Mesothelial cell of epicardium (in vitro differentiated cells): ENCODE data around the gene SPAG7. TPM values are rescaled to one million over a fixed set of nuclear protein-coding genes. Genes with fewer than 3 reads are reported as not detected.

Source experiments
- DNase-seq, 2 experiments: peaks; one replicate each; pipeline ENCODE4 v3.0.0; 2021; ENCODE audit warnings: low spot score in 2 of 2; ENCODE audit not compliant: unreplicated experiment in 2 of 2
- H3K27ac Mint-ChIP-seq: 2 replicates; pipeline ENCODE4 v1.8.0; 2021; ENCODE audit warnings: mixed read lengths
- H3K27me3 Mint-ChIP-seq: 2 replicates; pipeline ENCODE4 v1.8.0; 2021; ENCODE audit warnings: low read depth, mixed read lengths
- H3K36me3 Mint-ChIP-seq: 2 replicates; pipeline ENCODE4 v1.8.0; 2021; ENCODE audit warnings: mixed read lengths
- H3K4me1 Mint-ChIP-seq: 2 replicates; pipeline ENCODE4 v1.8.0; 2021; ENCODE audit warnings: mixed read lengths
- H3K4me3 Mint-ChIP-seq: 2 replicates; pipeline ENCODE4 v1.8.0; 2021; ENCODE audit warnings: mild to moderate bottlenecking, moderate library complexity, mixed read lengths
- H3K9me3 Mint-ChIP-seq: 2 replicates; pipeline ENCODE4 v1.8.0; 2021; ENCODE audit warnings: mixed read lengths
- CTCF ChIP-seq: fragments of 200-600 bp; sonication (generic); IDR thresholded peaks from one replicate; pipeline ENCODE4 v1.5.0; 2021; ENCODE audit warnings: antibody characterized with exemption; ENCODE audit not compliant: unreplicated experiment
- total RNA-seq: library from RNA; stranded (reverse); gene quantifications from 3 replicates; pipeline ENCODE4 v1.2.1, GENCODE V29; 2021

The SPAG7 gene
- total RNA-seq, 1 donor from 2014 or later, result 72.8 TPM

GRCh38 chr17:5000237-5000639 is 32.6 kb upstream of the SPAG7 start:
- Mint-ChIP-seq H3K4me3 (no peak overlapping the region), H3K4me1 (peaks cover 16% of the 10 kb centered on the region), H3K9me3 (no peaks in the 10 kb centered on the region), H3K36me3 (peaks cover 31% of the 10 kb centered on the region), H3K27me3 (peaks cover 3% of the 10 kb centered on the region), H3K27ac (no peak overlapping the region)
- TF ChIP-seq CTCF, result no peak
- no peak for DNase-seq

GRCh38 chr17:4999430-5000093 is 31.9 kb upstream of the SPAG7 start:
- H3K36me3 Mint-ChIP-seq, result peaks cover 24% of the 10 kb centered on the region
- no peak for TF ChIP-seq CTCF
- peak overlapping the region; percentile 30 for H3K27ac Mint-ChIP-seq
- H3K9me3 Mint-ChIP-seq, result no peaks in the 10 kb centered on the region
- H3K4me1 Mint-ChIP-seq, result peaks cover 16% of the 10 kb centered on the region
- DNase-seq, result no peak
- H3K27me3 Mint-ChIP-seq, result peaks cover 5% of the 10 kb centered on the region
- H3K4me3 Mint-ChIP-seq, result peak overlapping the region; percentile 86

GRCh38 chr17:4998732-4999429 is 31.3 kb upstream of the SPAG7 start:
- H3K4me1 Mint-ChIP-seq, result peaks cover 16% of the 10 kb centered on the region
- peaks cover 17% of the 10 kb centered on the region for H3K36me3 Mint-ChIP-seq
- no peak for TF ChIP-seq CTCF
- peak overlapping the region; percentile 30 for H3K27ac Mint-ChIP-seq
- peak overlapping the region; percentile 86 for H3K4me3 Mint-ChIP-seq
- no peaks in the 10 kb centered on the region for H3K9me3 Mint-ChIP-seq
- DNase-seq, result no peak
- H3K27me3 Mint-ChIP-seq, result peaks cover 5% of the 10 kb centered on the region

- peaks cover 5% of the 10 kb centered on the region for H3K27me3 Mint-ChIP-seq
- TF ChIP-seq CTCF, result no peak
- H3K4me3 Mint-ChIP-seq, result peak overlapping the region; percentile 86
- H3K36me3 Mint-ChIP-seq, result peaks cover 13% of the 10 kb centered on the region
- peak overlapping the region; percentile 77 for H3K27ac Mint-ChIP-seq
- DNase-seq, result peak; percentile 59 to 76
- no peaks in the 10 kb centered on the region for H3K9me3 Mint-ChIP-seq
- H3K4me1 Mint-ChIP-seq, result peaks cover 16% of the 10 kb centered on the region
Observed at GRCh38 chr17:4998027-4998731, 30.6 kb upstream of the SPAG7 start.

GRCh38 chr17:4997302-4998026 is 29.8 kb upstream of the SPAG7 start, which contains the start of the genes INCA1 and KIF1C:
TSS of gene INCA1 (minus strand) at chr17:4997522. CDS start at chr17:4994437, 3,085 bp downstream.
TSS of gene KIF1C (plus strand) at chr17:4997950. CDS start at chr17:5000247, 2,297 bp downstream.
- H3K27me3 Mint-ChIP-seq, result peaks cover 5% of the 10 kb centered on the region
- H3K4me3 Mint-ChIP-seq, result peak within 1 kb of the TSS; percentile 86
- H3K36me3 Mint-ChIP-seq, result peaks cover 13% of the 10 kb centered on the region
- H3K27ac Mint-ChIP-seq, result peak within 1 kb of the TSS; percentile 87
- peak; percentile 89 to 94 for DNase-seq
- H3K4me1 Mint-ChIP-seq, result peaks cover 16% of the 10 kb centered on the region
- peak; percentile 14 for TF ChIP-seq CTCF
- no peaks in the 10 kb centered on the region for H3K9me3 Mint-ChIP-seq
